ENCODE results near the gene TMEM94. TPM values are rescaled to one million over a fixed set of nuclear protein-coding genes. Genes with fewer than 3 reads are reported as not detected.
A peak's percentile ranks its signal among the peaks of the same experiment; 100 is the strongest.

The TMEM94 gene
- polyA plus RNA-seq, 2 of the 4 experiments (the other 2 are of a cell fraction) = 30.5 to 63.8 TPM

DNA sequence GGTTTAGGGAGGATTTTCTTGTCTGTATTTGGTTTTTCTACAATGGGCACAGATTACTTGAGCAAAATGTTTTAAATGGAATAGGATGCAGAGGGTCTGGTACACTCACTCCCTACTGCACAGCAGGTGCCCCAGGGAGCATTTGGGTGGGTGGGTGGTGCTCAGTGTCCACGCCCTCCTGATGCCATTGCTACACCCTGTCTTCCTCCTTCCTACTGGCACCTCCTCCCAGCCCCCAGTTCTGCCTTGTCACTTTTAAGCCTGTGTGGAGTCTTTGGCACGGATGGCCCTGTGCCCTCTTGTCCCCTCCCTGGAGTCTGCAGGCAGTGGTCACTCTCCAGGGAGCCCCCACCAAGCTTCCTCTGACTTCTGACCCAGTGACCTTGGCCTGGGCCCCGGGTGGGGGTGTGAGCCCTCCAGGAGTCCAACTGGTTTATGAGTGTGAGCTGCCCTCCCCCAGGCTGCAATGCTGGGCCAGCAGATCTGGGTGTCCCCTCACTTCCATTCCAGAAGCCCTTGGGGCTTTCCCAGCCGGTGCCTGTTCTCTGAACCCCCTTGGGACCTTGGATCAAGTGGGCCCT is 84.6 kb downstream of the TMEM94 start:
- TF ChIP-seq, protein P1, sequence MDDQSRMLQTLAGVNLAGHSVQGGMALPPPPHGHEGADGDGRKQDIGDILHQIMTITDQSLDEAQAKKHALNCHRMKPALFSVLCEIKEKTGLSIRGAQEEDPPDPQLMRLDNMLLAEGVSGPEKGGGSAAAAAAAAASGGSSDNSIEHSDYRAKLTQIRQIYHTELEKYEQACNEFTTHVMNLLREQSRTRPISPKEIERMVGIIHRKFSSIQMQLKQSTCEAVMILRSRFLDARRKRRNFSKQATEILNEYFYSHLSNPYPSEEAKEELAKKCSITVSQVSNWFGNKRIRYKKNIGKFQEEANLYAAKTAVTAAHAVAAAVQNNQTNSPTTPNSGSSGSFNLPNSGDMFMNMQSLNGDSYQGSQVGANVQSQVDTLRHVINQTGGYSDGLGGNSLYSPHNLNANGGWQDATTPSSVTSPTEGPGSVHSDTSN (IDR thresholded peaks at IDR 0.05) = no peak
- TF ChIP-seq TFCP2L1 (CRISPR knock-in tag; IDR thresholded peaks at IDR 0.05) (no peak), FOSL2 (IDR thresholded peaks at IDR 0.05) (no peak), FOSL2 (CRISPR knock-in tag; IDR thresholded peaks at IDR 0.05) (no peak), BHLHE40 (IDR thresholded peaks at IDR 0.05; ENCODE audit: low read depth, low read length) (no peak), FOXS1 (CRISPR knock-in tag; IDR thresholded peaks at IDR 0.05) (no peak), NPAS2 (CRISPR knock-in tag; IDR thresholded peaks at IDR 0.05; ENCODE audit: borderline replicate concordance) (no peak), ZNF302 (CRISPR knock-in tag; IDR thresholded peaks at IDR 0.05) (no peak), HEYL (CRISPR knock-in tag; IDR thresholded peaks at IDR 0.05) (no peak), KDM1A (IDR thresholded peaks at IDR 0.05; ENCODE audit: low read depth) (no peak), RCOR1 (IDR thresholded peaks at IDR 0.05; ENCODE audit: low read depth, low read length) (no peak), CHD2 (IDR thresholded peaks at IDR 0.05; ENCODE audit: low read length, partially characterized antibody) (no peak), CBX8 (IDR thresholded peaks at IDR 0.05) (no peak), POLR2AphosphoS2 (conservative IDR thresholded peaks at IDR 0.05; ENCODE audit: low read length) (no peak), CEBPB (IDR thresholded peaks at IDR 0.05) (no peak), RFX5 (IDR thresholded peaks at IDR 0.05) (no peak), POLR2A (IDR thresholded peaks at IDR 0.05; ENCODE audit: low read length) (no peak)
- Histone ChIP-seq H3K27ac (peak overlapping the region in 1 of 2 experiments; percentile 68; a peak in 3 of 6 replicates), H3K4me1 (peaks cover 18% of the 10 kb centered on the region), H3K9me3 (no peaks in the 10 kb centered on the region), H3K4me2 (no peak overlapping the region), H3K4me3 (no peak overlapping the region)
- no peak for FAIRE-seq
- WGBS (ENCODE audit: missing lambda C conversion rate) = 82% methylated on average over 3 of the region's 4 CpGs
- no peak for DNase-seq (ENCODE audit: low read depth in 1 of 2, low spot score in 1 of 2)
- ATAC-seq = no peak
- ChIA-PET CTCF (interaction anchor here (0.8 kb wide), 1 partner anchor 60 kb away, joined by 3 read pairs; no protein-coding TSS in a partner anchor), POLR2A (no interaction called here)

DNA sequence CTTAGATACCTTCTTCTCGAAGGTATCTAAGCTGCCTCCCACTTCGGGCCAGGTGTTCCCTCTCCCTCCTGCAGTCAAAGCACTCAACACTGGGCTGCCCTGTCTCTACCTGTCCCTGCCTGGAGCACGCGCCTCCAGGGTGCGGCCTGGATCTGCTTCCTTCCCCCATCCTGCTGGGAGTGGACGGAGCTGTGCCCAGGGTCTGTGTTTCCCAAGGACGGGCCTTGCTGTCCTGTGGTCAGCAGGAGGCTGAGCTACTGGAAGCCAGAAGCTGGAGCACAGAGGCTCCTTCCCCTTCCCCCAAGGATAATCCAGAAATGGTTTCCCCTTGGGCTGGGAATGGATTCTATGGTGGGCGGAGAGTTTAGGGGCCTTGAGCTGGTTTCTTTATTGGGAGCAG is 85.8 kb downstream of the TMEM94 start:
- DNase-seq (ENCODE audit: low read depth in 1 of 2, low spot score in 1 of 2) (no peak), FAIRE-seq (no peak), ATAC-seq (no peak)
- 89% methylated on average over 8 of the region's 8 CpGs for WGBS (ENCODE audit: missing lambda C conversion rate)
- Histone ChIP-seq H3K9me3 (no peaks in the 10 kb centered on the region), H3K4me1 (peaks cover 18% of the 10 kb centered on the region), H3K27ac (no peak overlapping the region), H3K4me2 (no peak overlapping the region), H3K4me3 (no peak overlapping the region)
- ChIA-PET POLR2A (no interaction called here), CTCF (interaction anchor here (0.6 to 1.8 kb wide), 12 partner anchors 13 to 233 kb away, joined by 3 to 8 read pairs (median 3); partner anchors contain the start of genes LLGL2, SMIM5 and TSEN54)
- TF ChIP-seq, protein P1 (IDR thresholded peaks at IDR 0.05) = no peak
- TF ChIP-seq ZNF302 (CRISPR knock-in tag; IDR thresholded peaks at IDR 0.05) (no peak), ESRRA (IDR thresholded peaks at IDR 0.05; ENCODE audit: borderline replicate concordance, low read length) (no peak), HOXA7 (CRISPR knock-in tag; IDR thresholded peaks at IDR 0.05) (no peak), ZC3H11A (IDR thresholded peaks at IDR 0.05) (no peak), EHMT2 (IDR thresholded peaks at IDR 0.05; ENCODE audit: low read depth) (no peak), HOXB13 (CRISPR knock-in tag; IDR thresholded peaks at IDR 0.05; ENCODE audit: low read depth) (no peak), RARB (CRISPR knock-in tag; IDR thresholded peaks at IDR 0.05) (no peak), MAZ (IDR thresholded peaks at IDR 0.05; ENCODE audit: borderline replicate concordance, low read depth, low read length) (no peak)
- TF ChIP-seq, protein P2, sequence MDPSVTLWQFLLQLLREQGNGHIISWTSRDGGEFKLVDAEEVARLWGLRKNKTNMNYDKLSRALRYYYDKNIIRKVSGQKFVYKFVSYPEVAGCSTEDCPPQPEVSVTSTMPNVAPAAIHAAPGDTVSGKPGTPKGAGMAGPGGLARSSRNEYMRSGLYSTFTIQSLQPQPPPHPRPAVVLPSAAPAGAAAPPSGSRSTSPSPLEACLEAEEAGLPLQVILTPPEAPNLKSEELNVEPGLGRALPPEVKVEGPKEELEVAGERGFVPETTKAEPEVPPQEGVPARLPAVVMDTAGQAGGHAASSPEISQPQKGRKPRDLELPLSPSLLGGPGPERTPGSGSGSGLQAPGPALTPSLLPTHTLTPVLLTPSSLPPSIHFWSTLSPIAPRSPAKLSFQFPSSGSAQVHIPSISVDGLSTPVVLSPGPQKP (IDR thresholded peaks at IDR 0.05; ENCODE audit: low read depth, low read length) = no peak
- TF ChIP-seq, protein P3, sequence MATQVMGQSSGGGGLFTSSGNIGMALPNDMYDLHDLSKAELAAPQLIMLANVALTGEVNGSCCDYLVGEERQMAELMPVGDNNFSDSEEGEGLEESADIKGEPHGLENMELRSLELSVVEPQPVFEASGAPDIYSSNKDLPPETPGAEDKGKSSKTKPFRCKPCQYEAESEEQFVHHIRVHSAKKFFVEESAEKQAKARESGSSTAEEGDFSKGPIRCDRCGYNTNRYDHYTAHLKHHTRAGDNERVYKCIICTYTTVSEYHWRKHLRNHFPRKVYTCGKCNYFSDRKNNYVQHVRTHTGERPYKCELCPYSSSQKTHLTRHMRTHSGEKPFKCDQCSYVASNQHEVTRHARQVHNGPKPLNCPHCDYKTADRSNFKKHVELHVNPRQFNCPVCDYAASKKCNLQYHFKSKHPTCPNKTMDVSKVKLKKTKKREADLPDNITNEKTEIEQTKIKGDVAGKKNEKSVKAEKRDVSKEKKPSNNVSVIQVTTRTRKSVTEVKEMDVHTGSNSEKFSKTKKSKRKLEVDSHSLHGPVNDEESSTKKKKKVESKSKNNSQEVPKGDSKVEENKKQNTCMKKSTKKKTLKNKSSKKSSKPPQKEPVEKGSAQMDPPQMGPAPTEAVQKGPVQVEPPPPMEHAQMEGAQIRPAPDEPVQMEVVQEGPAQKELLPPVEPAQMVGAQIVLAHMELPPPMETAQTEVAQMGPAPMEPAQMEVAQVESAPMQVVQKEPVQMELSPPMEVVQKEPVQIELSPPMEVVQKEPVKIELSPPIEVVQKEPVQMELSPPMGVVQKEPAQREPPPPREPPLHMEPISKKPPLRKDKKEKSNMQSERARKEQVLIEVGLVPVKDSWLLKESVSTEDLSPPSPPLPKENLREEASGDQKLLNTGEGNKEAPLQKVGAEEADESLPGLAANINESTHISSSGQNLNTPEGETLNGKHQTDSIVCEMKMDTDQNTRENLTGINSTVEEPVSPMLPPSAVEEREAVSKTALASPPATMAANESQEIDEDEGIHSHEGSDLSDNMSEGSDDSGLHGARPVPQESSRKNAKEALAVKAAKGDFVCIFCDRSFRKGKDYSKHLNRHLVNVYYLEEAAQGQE (IDR thresholded peaks at IDR 0.05) = no peak

Measured in A549 (cell line).